WTC11 (cell line): Measurements from ENCODE around the gene LDB3.

Source experiments
- NR3C1 ChIP-seq: sonication (generic); formaldehyde crosslinking; conservative IDR thresholded peaks from 2 replicates; pipeline ENCODE4 v1.8.1; 2023; ENCODE audit warnings: low read depth, mild to moderate bottlenecking, missing genetic modification reagents
- SOX15 ChIP-seq: fragments of 250-450 bp; sonication (Bioruptor Pico); IDR thresholded peaks from 2 replicates; pipeline ENCODE4 v1.9.0; 2021; ENCODE audit warnings: mild to moderate bottlenecking
- TF ChIP-seq, protein P1 (sequence below): fragments of 200-600 bp; IDR thresholded peaks from 2 replicates; pipeline ENCODE4 v1.8.0; 2022; ENCODE audit warnings: antibody characterized with exemption

DNA sequence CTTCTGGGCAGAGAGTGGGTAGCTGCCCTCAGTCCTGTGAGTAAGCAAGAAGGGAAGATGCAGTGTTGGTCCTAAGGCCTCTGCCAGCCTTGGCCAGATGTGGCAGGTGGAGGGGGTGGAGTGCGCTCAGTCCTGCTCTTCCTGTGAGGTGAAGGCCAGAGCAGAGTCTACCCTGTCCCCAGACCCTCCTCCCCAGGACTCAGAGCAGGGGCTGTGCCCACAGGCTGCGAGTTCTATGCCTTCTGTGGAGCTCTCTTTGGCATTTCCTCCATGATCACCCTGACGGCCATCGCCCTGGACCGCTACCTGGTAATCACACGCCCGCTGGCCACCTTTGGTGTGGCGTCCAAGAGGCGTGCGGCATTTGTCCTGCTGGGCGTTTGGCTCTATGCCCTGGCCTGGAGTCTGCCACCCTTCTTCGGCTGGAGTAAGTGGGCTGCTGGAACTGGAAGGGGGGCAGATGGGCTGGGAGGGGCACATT lies 10.0 kb upstream of the LDB3 start:
- TF ChIP-seq, protein P1, sequence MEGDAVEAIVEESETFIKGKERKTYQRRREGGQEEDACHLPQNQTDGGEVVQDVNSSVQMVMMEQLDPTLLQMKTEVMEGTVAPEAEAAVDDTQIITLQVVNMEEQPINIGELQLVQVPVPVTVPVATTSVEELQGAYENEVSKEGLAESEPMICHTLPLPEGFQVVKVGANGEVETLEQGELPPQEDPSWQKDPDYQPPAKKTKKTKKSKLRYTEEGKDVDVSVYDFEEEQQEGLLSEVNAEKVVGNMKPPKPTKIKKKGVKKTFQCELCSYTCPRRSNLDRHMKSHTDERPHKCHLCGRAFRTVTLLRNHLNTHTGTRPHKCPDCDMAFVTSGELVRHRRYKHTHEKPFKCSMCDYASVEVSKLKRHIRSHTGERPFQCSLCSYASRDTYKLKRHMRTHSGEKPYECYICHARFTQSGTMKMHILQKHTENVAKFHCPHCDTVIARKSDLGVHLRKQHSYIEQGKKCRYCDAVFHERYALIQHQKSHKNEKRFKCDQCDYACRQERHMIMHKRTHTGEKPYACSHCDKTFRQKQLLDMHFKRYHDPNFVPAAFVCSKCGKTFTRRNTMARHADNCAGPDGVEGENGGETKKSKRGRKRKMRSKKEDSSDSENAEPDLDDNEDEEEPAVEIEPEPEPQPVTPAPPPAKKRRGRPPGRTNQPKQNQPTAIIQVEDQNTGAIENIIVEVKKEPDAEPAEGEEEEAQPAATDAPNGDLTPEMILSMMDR: no peak
- TF ChIP-seq SOX15 (CRISPR knock-in tag) (no peak), NR3C1 (CRISPR knock-in tag) (no peak)
